Peyer's patch (tissue), 4 donors: Measurements from ENCODE around the gene ENG.

ENCODE experiments used
- CTCF ChIP-seq, 6 experiments: fragments of 450-650 bp in 4 of 6; fragments of 200-600 bp in 2 of 6; sonication (generic) in 1 of 6; IDR thresholded peaks; one replicate each; pipeline ENCODE4 v1.5.1; 2017 to 2019; ENCODE audit warnings: antibody characterized with exemption in 6 of 6, mild to moderate bottlenecking in 3 of 6, moderate library complexity in 1 of 6
- POLR2A ChIP-seq, 2 donors: fragments of 450-650 bp; IDR thresholded peaks; one replicate each; pipeline ENCODE4 v1.5.1; 2017; ENCODE audit warnings: antibody characterized with exemption in 2 of 2, mild to moderate bottlenecking in 2 of 2, moderate library complexity in 2 of 2

- no peak for TF ChIP-seq CTCF (IDR thresholded peaks at IDR 0.05)
- TF ChIP-seq POLR2A (IDR thresholded peaks at IDR 0.05), result no peak
These were observed 18.4 kb downstream of the ENG start for GRCh38 chr9:127835991-127836516.
